Lower lobe of right lung (tissue), 2 donors: ENCODE measurements around the gene RPL35A. TPM values are rescaled to one million over a fixed set of nuclear protein-coding genes. Genes with fewer than 3 reads are reported as not detected.
"Not testable (repeated sequence)": the region's sequence is repeated elsewhere in the genome, so short reads cannot be mapped to it uniquely, and the experiment has no call there.

ENCODE experiments used
- ATAC-seq, 2 donors: fragments of 200-7000 bp; cut with Tn5 transposase; one replicate each; pipeline ENCODE4 v1.9.1; 2020 to 2022; ENCODE audit warnings: mild to moderate bottlenecking in 2 of 2, moderate library complexity in 2 of 2
- DNase-seq: peaks from one replicate; pipeline ENCODE4 v3.0.0-alpha.2; 2020
- H3K27ac ChIP-seq: fragments of 200-600 bp; one replicate; pipeline ENCODE4 v1.8.0; 2022
- H3K27me3 ChIP-seq: fragments of 200-600 bp; one replicate; pipeline ENCODE4 v1.8.0; 2022; ENCODE audit warnings: low read depth
- H3K36me3 ChIP-seq: fragments of 200-600 bp; one replicate; pipeline ENCODE4 v1.8.0; 2022; ENCODE audit warnings: mild to moderate bottlenecking
- H3K4me1 ChIP-seq: fragments of 200-600 bp; one replicate; pipeline ENCODE4 v1.8.0; 2022
- H3K4me3 ChIP-seq: fragments of 200-600 bp; one replicate; pipeline ENCODE4 v1.8.0; 2022; ENCODE audit warnings: mild to moderate bottlenecking
- H3K9me3 ChIP-seq: fragments of 200-600 bp; one replicate; pipeline ENCODE4 v1.8.0; 2022
- CTCF ChIP-seq: fragments of 200-600 bp; IDR thresholded peaks from one replicate; pipeline ENCODE4 v1.8.0; 2022; ENCODE audit warnings: antibody characterized with exemption, mild to moderate bottlenecking
- intact Hi-C: fragments of 100-400 bp; cut with DNase I; formaldehyde crosslinking; loops from one replicate; pipeline ENCODE4 v1.11.0; 2022
- total RNA-seq: library from RNA; stranded (reverse); fragmentation: NEBNext Ultra II Directional; extraction: Animal tissue kit (Norgen Biotek cat#: 25700); gene quantifications from one replicate; pipeline ENCODE4 v1.2.1, GENCODE V29; 2021
- donor health status: DM: no; HTN: yes; CAD: no; lungs with severe emphysema.

The RPL35A gene
- total RNA-seq, 1 donor from 2014 or later: 692 TPM

DNA sequence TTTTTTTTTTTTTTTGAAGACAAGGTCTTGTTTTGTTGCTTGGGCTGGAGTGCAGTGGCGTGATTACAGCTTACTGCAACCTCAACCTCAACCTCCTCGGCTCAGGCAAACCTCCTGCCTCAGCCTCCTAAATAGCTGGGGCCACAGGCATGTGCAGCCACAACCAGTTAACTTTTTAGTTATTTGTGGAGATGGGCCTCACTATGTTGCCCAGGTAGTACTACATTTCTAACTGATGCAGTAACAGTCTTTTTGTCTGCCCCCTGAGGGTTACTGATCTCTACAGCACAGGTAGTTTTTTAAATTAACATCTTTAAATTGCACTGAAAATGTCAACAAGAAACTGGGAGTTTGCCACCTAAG is 6.6 kb downstream of the RPL35A start:
- Histone ChIP-seq H3K4me3 (no peak overlapping the region), H3K27ac (peak overlapping the region; percentile 78), H3K9me3 (no peaks in the 10 kb centered on the region), H3K27me3 (no peaks in the 10 kb centered on the region), H3K36me3 (peaks cover 56% of the 10 kb centered on the region), H3K4me1 (peaks cover 63% of the 10 kb centered on the region)
- no peak for TF ChIP-seq CTCF
- intact Hi-C loops: no loop called here
- DNase-seq (no peak), ATAC-seq (no peak)

DNA sequence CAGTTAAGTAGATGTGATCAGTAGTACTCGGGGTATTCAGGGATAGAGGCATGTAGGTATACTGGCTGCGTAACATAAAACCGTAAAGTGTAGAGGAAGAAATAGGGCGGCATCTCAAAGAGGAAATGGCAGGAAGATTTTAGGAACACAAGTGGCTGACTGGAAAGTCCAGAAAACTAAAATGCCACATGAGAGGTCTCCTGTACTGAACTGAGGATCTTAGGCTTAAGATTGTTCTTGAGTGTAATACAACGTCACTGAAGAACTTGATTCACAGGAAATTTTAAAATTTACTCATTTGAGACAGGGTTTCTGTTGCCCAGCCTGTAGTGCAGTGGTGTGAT is 7.8 kb downstream of the RPL35A start:
- Histone ChIP-seq H3K9me3 (no peaks in the 10 kb centered on the region), H3K27me3 (no peaks in the 10 kb centered on the region), H3K36me3 (peaks cover 44% of the 10 kb centered on the region), H3K4me3 (peak overlapping the region; percentile 5), H3K4me1 (peaks cover 56% of the 10 kb centered on the region), H3K27ac (peak overlapping the region; percentile 78)
- ATAC-seq (peak; percentile 1 to 11), DNase-seq (no peak)
- TF ChIP-seq CTCF: no peak
- intact Hi-C loops: no loop called here

GRCh38 chr3:197958346-197958745 is 8.4 kb downstream of the RPL35A start:
- DNase-seq (no peak), ATAC-seq (no peak)
- Histone ChIP-seq H3K27me3 (no peaks in the 10 kb centered on the region), H3K4me3 (no peak overlapping the region), H3K27ac (peak overlapping the region; percentile 78), H3K9me3 (no peaks in the 10 kb centered on the region), H3K36me3 (peaks cover 38% of the 10 kb centered on the region), H3K4me1 (peaks cover 50% of the 10 kb centered on the region)
- intact Hi-C loops: no loop called here
- TF ChIP-seq CTCF: no peak

DNA sequence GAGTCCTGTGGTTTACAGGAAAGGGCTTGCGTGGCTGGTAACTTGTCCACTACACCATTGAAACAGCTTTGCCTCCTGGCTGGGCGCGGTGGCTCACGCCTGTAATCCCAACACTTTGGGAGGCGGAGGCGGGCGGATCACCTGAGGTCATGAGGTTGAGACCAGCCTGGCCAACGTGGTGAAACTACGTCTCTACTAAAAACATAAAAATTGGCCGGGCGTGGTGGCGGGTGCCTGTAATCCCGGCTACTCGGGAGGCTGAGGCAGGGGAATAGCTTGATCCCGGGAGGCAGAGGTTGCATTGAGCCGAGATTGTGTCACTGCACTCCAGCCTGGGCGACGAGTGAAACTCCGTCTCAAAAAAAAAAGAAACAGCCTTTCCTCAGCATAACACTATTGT is 8.9 kb downstream of the RPL35A start:
- H3K4me3 ChIP-seq: peak overlapping the region; percentile 99
- intact Hi-C loops: not testable (repeated sequence)

GRCh38 chr3:197959500-197959890 is 9.5 kb downstream of the RPL35A start:
- no peak for ATAC-seq
- intact Hi-C loops: no loop called here
- H3K4me1 ChIP-seq: peaks cover 46% of the 10 kb centered on the region

More for the DNA sequence above, 8.9 kb downstream of the RPL35A start:
- not testable (repeated sequence) for DNase-seq, ATAC-seq, H3K9me3 ChIP-seq, H3K27me3 ChIP-seq
- Histone ChIP-seq H3K27ac (peak overlapping the region; percentile 85), H3K36me3 (peaks cover 33% of the 10 kb centered on the region), H3K4me1 (peaks cover 46% of the 10 kb centered on the region)

More at GRCh38 chr3:197959500-197959890, 9.5 kb downstream of the RPL35A start:
- Histone ChIP-seq H3K9me3 (no peaks in the 10 kb centered on the region), H3K36me3 (peaks cover 27% of the 10 kb centered on the region), H3K27me3 (no peaks in the 10 kb centered on the region), H3K4me3 (peak overlapping the region; percentile 99), H3K27ac (peak overlapping the region; percentile 85)
- TF ChIP-seq CTCF: no peak
- no peak for DNase-seq
